CD14-positive monocyte (primary cell): ENCODE data around the gene NUP205. TPM values are rescaled to one million over a fixed set of nuclear protein-coding genes. Genes with fewer than 3 reads are reported as not detected.
"Not testable (repeated sequence)": the region's sequence is repeated elsewhere in the genome, so short reads cannot be mapped to it uniquely, and the experiment has no call there.

ENCODE experiments used
- DNase-seq, 3 donors: peaks; one replicate each; pipeline ENCODE4 v3.0.0-alpha.2; 2011 to 2022
- H2AFZ ChIP-seq: 2 replicates; pipeline ENCODE4 v1.6.0; 2012; ENCODE audit warnings: mild to moderate bottlenecking, low read depth, low read length, inconsistent platforms; ENCODE audit not compliant: insufficient read depth, poor library complexity, severe bottlenecking
- H3K27ac ChIP-seq, 2 donors: 1 replicate in 1 of 2; 2 replicates in 1 of 2; pipeline ENCODE4 v1.5.1; 2012 to 2013; ENCODE audit warnings: low read length in 2 of 2, control low read depth in 1 of 2, inconsistent platforms in 1 of 2, low read depth in 1 of 2, mild to moderate bottlenecking in 1 of 2
- H3K27me3 ChIP-seq, 2 donors: one replicate each; pipeline versions ENCODE4 v1.6.0 to v1.6.1; 2011 to 2013; ENCODE audit warnings: low read length in 2 of 2; ENCODE audit not compliant: control insufficient read depth in 2 of 2, insufficient read depth in 2 of 2
- H3K36me3 ChIP-seq, 2 donors: replicated peaks in 1 of 2; 1 replicate in 1 of 2; 2 replicates in 1 of 2; pipeline versions ENCODE4 v1.5.1 to v1.6.1; 2012 to 2013; ENCODE audit warnings: low read length in 2 of 2, control low read depth in 1 of 2, inconsistent platforms in 1 of 2, mild to moderate bottlenecking in 1 of 2; ENCODE audit not compliant: insufficient read depth in 2 of 2, control insufficient read depth in 1 of 2
- H3K4me1 ChIP-seq, 2 donors: 1 replicate in 1 of 2; 2 replicates in 1 of 2; pipeline versions ENCODE4 v1.5.1 to v1.6.1; 2012 to 2013; ENCODE audit warnings: low read length in 2 of 2, control low read depth in 1 of 2, inconsistent platforms in 1 of 2, mild to moderate bottlenecking in 1 of 2, moderate library complexity in 1 of 2; ENCODE audit not compliant: insufficient read depth in 2 of 2, control insufficient read depth in 1 of 2
- H3K4me2 ChIP-seq: replicated peaks from 2 replicates; pipeline ENCODE3; 2012; ENCODE audit warnings: low read length, moderate library complexity, mild to moderate bottlenecking; ENCODE audit not compliant: poor library complexity, severe bottlenecking; ENCODE audit errors: extremely low read depth
- H3K4me3 ChIP-seq, 3 experiments: fragments of 200-600 bp in 1 of 3; sonication (generic) in 1 of 3; replicated peaks in 1 of 3; 1 replicate in 2 of 3; 2 replicates in 1 of 3; pipeline ENCODE4 v1.5.1; 2011 to 2013; ENCODE audit warnings: low read length in 3 of 3, mild to moderate bottlenecking in 3 of 3, control low read depth in 2 of 3, low read depth in 2 of 3, inconsistent platforms in 1 of 3, moderate library complexity in 1 of 3
- H3K79me2 ChIP-seq: 2 replicates; pipeline ENCODE4 v1.6.0; 2012; ENCODE audit warnings: mild to moderate bottlenecking, control low read depth, inconsistent platforms, low read length, moderate library complexity; ENCODE audit not compliant: insufficient read depth
- H3K9ac ChIP-seq: 2 replicates; pipeline ENCODE4 v1.6.0; 2017; ENCODE audit warnings: low read length, mild to moderate bottlenecking; ENCODE audit not compliant: insufficient read depth, poor library complexity, severe bottlenecking
- H3K9me3 ChIP-seq, 2 donors: replicated peaks in 1 of 2; 1 replicate in 1 of 2; 2 replicates in 1 of 2; pipeline versions ENCODE4 v1.5.1 to v1.6.1; 2012 to 2013; ENCODE audit warnings: low read length in 2 of 2, control low read depth in 1 of 2; ENCODE audit not compliant: control insufficient read depth in 1 of 2, insufficient read depth in 1 of 2
- H4K20me1 ChIP-seq: 2 replicates; pipeline ENCODE4 v1.6.0; 2012; ENCODE audit warnings: mild to moderate bottlenecking, low read length, control low read depth, moderate library complexity; ENCODE audit not compliant: insufficient read depth
- H3K27ac Mint-ChIP-seq, 7 donors: one replicate each; pipeline ENCODE4 v1.8.0; 2020; ENCODE audit warnings: mild to moderate bottlenecking in 7 of 7, mixed read lengths in 7 of 7, moderate library complexity in 6 of 7, inconsistent platforms in 2 of 7
- H3K27me3 Mint-ChIP-seq, 3 donors: one replicate each; pipeline ENCODE4 v1.8.0; 2021 to 2022; ENCODE audit warnings: low read depth in 3 of 3, mild to moderate bottlenecking in 3 of 3, mixed read lengths in 3 of 3, moderate library complexity in 3 of 3, inconsistent platforms in 1 of 3
- H3K36me3 Mint-ChIP-seq, 2 donors: one replicate each; pipeline ENCODE4 v1.8.0; 2020; ENCODE audit warnings: mixed read lengths in 2 of 2, inconsistent platforms in 1 of 2, mild to moderate bottlenecking in 1 of 2
- H3K4me1 Mint-ChIP-seq: one replicate; pipeline ENCODE4 v1.8.0; 2020; ENCODE audit warnings: mild to moderate bottlenecking, mixed read lengths
- H3K4me3 Mint-ChIP-seq, 2 donors: one replicate each; pipeline ENCODE4 v1.8.0; 2020; ENCODE audit warnings: mild to moderate bottlenecking in 2 of 2, mixed read lengths in 2 of 2, moderate library complexity in 1 of 2
- H3K9me3 Mint-ChIP-seq, 7 donors: one replicate each; pipeline ENCODE4 v1.8.0; 2020 to 2022; ENCODE audit warnings: mixed read lengths in 7 of 7, mild to moderate bottlenecking in 6 of 7, moderate library complexity in 6 of 7, inconsistent platforms in 2 of 7
- CTCF ChIP-seq: fragments of 200-600 bp; IDR thresholded peaks from one replicate; pipeline ENCODE4 v1.8.0; 2022; ENCODE audit warnings: antibody characterized with exemption, mild to moderate bottlenecking
- WGBS: methylation state at CpG from one replicate; pipeline ENCODE4 v1.1.5; 2013; ENCODE audit warnings: missing lambda C conversion rate; ENCODE audit not compliant: insufficient coverage; 5-methylcytosine and 5-hydroxymethylcytosine counted together
- intact Hi-C, 2 donors: fragments of 100-400 bp; cut with micrococcal nuclease; formaldehyde crosslinking; loops; one replicate each; pipeline versions ENCODE4 v1.15.0 to v1.15.1; 2023
- polyA plus RNA-seq, 3 donors: library from polyadenylated mRNA; depleted of rRNA in 1 of 3; unstranded in 2 of 3; stranded (reverse) in 1 of 3; fragments of 300-500 nt in 2 of 3; fragments of >200 nt in 1 of 3; fragmentation: Illumina TruSeq in 2 of 3; gene quantifications; 1 replicate in 2 of 3; 2 replicates in 1 of 3; pipeline ENCODE4 v1.2.3, GENCODE V29; 2012 to 2021

Gene NUP205
- polyA plus RNA-seq, 3 donors: 10.9 to 15.2 (median 13.7) TPM

GRCh38 chr7:135668852-135669395 is 111.2 kb downstream of the NUP205 start:
- H3K4me3 Mint-ChIP-seq: not testable (repeated sequence)
- H3K4me1 Mint-ChIP-seq: peaks cover 24% of the 10 kb centered on the region

GRCh38 chr7:135669774-135670173 is 112.1 kb downstream of the NUP205 start:
- intact Hi-C loops: loop anchor here (10.0 kb wide), 3 partner anchors 155 to 1025 kb away; partner anchors contain the start of genes BPGM (in 1 of the 2), CNOT4 (in 1 of the 2) and MTPN (in 1 of the 2)
- Histone ChIP-seq H3K9ac (no peak overlapping the region), H3K27me3 (no peaks in the 10 kb centered on the region), H3K36me3 (peaks cover 12 to 29% of the 10 kb centered on the region in 2 donors), H4K20me1 (peaks cover 60% of the 10 kb centered on the region), H3K4me3 (no peak overlapping the region), H3K79me2 (peaks cover 67% of the 10 kb centered on the region), H3K27ac (no peak overlapping the region), H2AFZ (no peak overlapping the region), H3K4me2 (no peak overlapping the region), H3K9me3 (no peaks in the 10 kb centered on the region), H3K4me1 (peaks cover 13 to 14% of the 10 kb centered on the region in 2 donors)
- Mint-ChIP-seq H3K27me3 (no peaks in the 10 kb centered on the region), H3K27ac (peak overlapping the region in 3 of 7 donors; percentile 0 to 38 (median 35)), H3K4me1 (peaks cover 20% of the 10 kb centered on the region), H3K36me3 (peaks cover 25 to 32% of the 10 kb centered on the region in 2 donors), H3K9me3 (peaks cover 0 to 4% (median 0%) of the 10 kb centered on the region in 7 donors), H3K4me3 (no peak overlapping the region)
- no peak for DNase-seq
- WGBS: 100% methylated on average over 1 of the region's 1 CpG
- TF ChIP-seq CTCF: no peak

More at GRCh38 chr7:135668852-135669395, 111.2 kb downstream of the NUP205 start:
- H3K27me3 ChIP-seq, H3K4me2 ChIP-seq, H2AFZ ChIP-seq, H3K27me3 Mint-ChIP-seq, H3K9me3 ChIP-seq, H3K9ac ChIP-seq, H3K27ac ChIP-seq, H3K9me3 Mint-ChIP-seq, DNase-seq, H3K4me3 ChIP-seq: not testable (repeated sequence)
- Mint-ChIP-seq H3K36me3 (peaks cover 21 to 26% of the 10 kb centered on the region in 2 donors), H3K27ac (peak overlapping the region in 1 of 7 donors; percentile 47)
- WGBS: 60% methylated on average over 1 of the region's 6 CpGs
- Histone ChIP-seq H3K36me3 (peaks cover 4 to 20% of the 10 kb centered on the region in 2 donors), H4K20me1 (peaks cover 60% of the 10 kb centered on the region), H3K4me1 (peaks cover 14% of the 10 kb centered on the region in 2 donors), H3K79me2 (peaks cover 76% of the 10 kb centered on the region)
- intact Hi-C loops: loop anchor here (10.0 kb wide), 3 partner anchors 154 to 1024 kb away; partner anchors contain the start of genes BPGM (in 1 of the 2), CNOT4 (in 1 of the 2) and MTPN (in 1 of the 2)
